ENCODE measurements around the gene SOS2. TPM values are rescaled to one million over a fixed set of nuclear protein-coding genes. Genes with fewer than 3 reads are reported as not detected.

The SOS2 gene
- total RNA-seq, 2 experiments from 2014 or later = 19.6 to 20.9 TPM

GRCh38 chr14:50242566-50243310 is 11.4 kb upstream of the SOS2 start:
- no peaks in the 10 kb centered on the region for H3K4me1 Mint-ChIP-seq (ENCODE audit: low read depth)
- ChIA-PET CTCF (interaction anchor here (0.5 kb wide), 1 partner anchor 358 kb away, joined by 3 read pairs; no protein-coding TSS in a partner anchor), POLR2A (no interaction called here)
- no peak overlapping the region for H3K4me3 Mint-ChIP-seq
- no peak for DNase-seq
- intact Hi-C loops (cut with micrococcal nuclease) = no loop called here
- peaks cover 2% of the 10 kb centered on the region for H3K36me3 Mint-ChIP-seq
- no peak overlapping the region for H3K27ac Mint-ChIP-seq
- no peaks in the 10 kb centered on the region for H3K27me3 Mint-ChIP-seq
- no peaks in the 10 kb centered on the region for H3K9me3 Mint-ChIP-seq

GRCh38 chr14:50242096-50242495 is 10.7 kb upstream of the SOS2 start:
- H3K36me3 Mint-ChIP-seq = peaks cover 2% of the 10 kb centered on the region
- POLR2A ChIA-PET = interaction anchor here (0.6 kb wide), 1 partner anchor 405 kb away, joined by 4 read pairs; no protein-coding TSS in a partner anchor
- CTCF ChIA-PET = no interaction called here
- intact Hi-C loops (cut with micrococcal nuclease) = no loop called here
- no peak overlapping the region for H3K27ac Mint-ChIP-seq
- no peaks in the 10 kb centered on the region for H3K27me3 Mint-ChIP-seq
- no peak overlapping the region for H3K4me3 Mint-ChIP-seq
- DNase-seq = no peak
- no peaks in the 10 kb centered on the region for H3K4me1 Mint-ChIP-seq (ENCODE audit: low read depth)
- no peaks in the 10 kb centered on the region for H3K9me3 Mint-ChIP-seq

GRCh38 chr14:50237427-50237826 is 6.0 kb upstream of the SOS2 start:
- intact Hi-C loops (cut with micrococcal nuclease) = loop anchor here (10.0 kb wide), 2 partner anchors 233 to 497 kb away; no protein-coding TSS in a partner anchor

GRCh38 chr14:50233951-50234250 is 2.5 kb upstream of the SOS2 start:
- no peaks in the 10 kb centered on the region for H3K27me3 Mint-ChIP-seq
- ChIA-PET CTCF (interaction anchor here (1.1 kb wide), 1 partner anchor 380 kb away, joined by 3 read pairs; no protein-coding TSS in a partner anchor), POLR2A (interaction anchor here (0.6 kb wide), 1 partner anchor 631 kb away, joined by 3 read pairs; no protein-coding TSS in a partner anchor)
- peak overlapping the region; percentile 60 for H3K4me3 Mint-ChIP-seq
- peaks cover 32% of the 10 kb centered on the region for H3K4me1 Mint-ChIP-seq (ENCODE audit: low read depth)
- intact Hi-C loops (cut with micrococcal nuclease) = loop anchor here (5.0 to 10.0 kb wide), 5 partner anchors 128 to 1613 kb away; partner anchors contain the start of gene RPS29
- H3K9me3 Mint-ChIP-seq = peaks cover 14% of the 10 kb centered on the region
- H3K27ac Mint-ChIP-seq = peak overlapping the region; percentile 82
- DNase-seq = peak; percentile 22
- H3K36me3 Mint-ChIP-seq = peaks cover 10% of the 10 kb centered on the region

More at GRCh38 chr14:50237427-50237826, 6.0 kb upstream of the SOS2 start:
- peaks cover 16% of the 10 kb centered on the region for H3K4me1 Mint-ChIP-seq (ENCODE audit: low read depth)
- peaks cover 14% of the 10 kb centered on the region for H3K9me3 Mint-ChIP-seq
- peaks cover 10% of the 10 kb centered on the region for H3K36me3 Mint-ChIP-seq
- ChIA-PET CTCF (interaction anchor here (0.7 kb wide), 1 partner anchor 84 kb away, joined by 3 read pairs; no protein-coding TSS in a partner anchor), POLR2A (no interaction called here)
- H3K4me3 Mint-ChIP-seq = no peak overlapping the region
- H3K27me3 Mint-ChIP-seq = no peaks in the 10 kb centered on the region
- no peak overlapping the region for H3K27ac Mint-ChIP-seq
- no peak for DNase-seq

GRCh38 chr14:50233166-50233950 is 2.0 kb upstream of the SOS2 start:
- peaks cover 37% of the 10 kb centered on the region for H3K4me1 Mint-ChIP-seq (ENCODE audit: low read depth)
- POLR2A ChIA-PET = interaction anchor here (0.6 kb wide), 1 partner anchor 632 kb away, joined by 3 read pairs; no protein-coding TSS in a partner anchor

DNA sequence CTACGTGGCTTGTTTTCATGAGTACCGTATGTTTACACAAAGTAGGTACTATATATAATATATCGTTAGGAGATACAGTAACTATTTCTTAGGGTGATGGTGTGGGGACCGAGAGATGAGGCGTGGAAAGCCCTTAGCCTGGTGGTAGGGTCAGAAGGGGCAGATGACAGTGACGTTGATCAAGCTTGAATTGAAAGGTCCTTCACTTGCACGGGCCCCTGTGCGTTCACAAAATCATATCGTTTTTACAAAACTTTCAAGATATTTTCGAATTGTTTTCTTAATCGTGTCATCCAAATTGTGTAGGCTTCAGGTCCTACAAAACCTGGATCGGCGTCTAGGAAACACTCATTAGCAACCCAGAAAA is 881 bp upstream of the SOS2 start:
- Mint-ChIP-seq H3K4me3 (peak overlapping the region; percentile 72), H3K4me1 (ENCODE audit: low read depth) (peaks cover 38% of the 10 kb centered on the region), H3K27ac (peak overlapping the region; percentile 72), H3K27me3 (no peaks in the 10 kb centered on the region), H3K36me3 (peaks cover 13% of the 10 kb centered on the region), H3K9me3 (peaks cover 14% of the 10 kb centered on the region)
- intact Hi-C loops (cut with micrococcal nuclease) = loop anchor here (5.0 to 10.0 kb wide), 5 partner anchors 130 to 1615 kb away; partner anchors contain the start of gene RPS29
- ChIA-PET CTCF (interaction anchor here (1.0 to 1.2 kb wide), 2 partner anchors 81 to 380 kb away, joined by 3 read pairs; partner anchors contain the start of gene NEMF), POLR2A (interaction anchor here (0.7 to 1.2 kb wide), 4 partner anchors 110 to 465 kb away, joined by 3 to 4 read pairs (median 3); partner anchors contain the start of gene KLHDC2)
- no peak for DNase-seq

More at GRCh38 chr14:50233166-50233950, 2.0 kb upstream of the SOS2 start:
- Mint-ChIP-seq H3K27me3 (no peaks in the 10 kb centered on the region), H3K9me3 (peaks cover 14% of the 10 kb centered on the region), H3K27ac (peak overlapping the region; percentile 82), H3K36me3 (peaks cover 13% of the 10 kb centered on the region), H3K4me3 (peak overlapping the region; percentile 60)
- CTCF ChIA-PET = interaction anchor here (1.1 kb wide), 1 partner anchor 380 kb away, joined by 3 read pairs; no protein-coding TSS in a partner anchor
- intact Hi-C loops (cut with micrococcal nuclease) = loop anchor here (5.0 to 10.0 kb wide), 5 partner anchors 129 to 1614 kb away; partner anchors contain the start of gene RPS29
- DNase-seq = peak; percentile 69

- Mint-ChIP-seq H3K4me3 (peak overlapping the region; percentile 78), H3K9me3 (peaks cover 13% of the 10 kb centered on the region), H3K27ac (peak overlapping the region; percentile 85), H3K27me3 (no peaks in the 10 kb centered on the region), H3K4me1 (ENCODE audit: low read depth) (peaks cover 47% of the 10 kb centered on the region), H3K36me3 (peaks cover 13% of the 10 kb centered on the region)
- DNase-seq = peak; percentile 67
- intact Hi-C loops (cut with micrococcal nuclease) = loop anchor here (1.0 to 10.0 kb wide), 16 partner anchors 77 to 1616 kb away; partner anchors contain the start of genes ARF6, DMAC2L, DNAAF2 and KLHDC2
- POLR2A ChIA-PET = interaction anchor here (0.6 to 1.2 kb wide), 3 partner anchors 232 to 598 kb away, joined by 3 to 4 read pairs (median 4); partner anchors contain the start of gene KLHDC2
- CTCF ChIA-PET = interaction anchor here (1.0 to 1.2 kb wide), 2 partner anchors 82 to 378 kb away, joined by 3 read pairs; partner anchors contain the start of gene NEMF
Observed at GRCh38 chr14:50230701-50231474, 490 bp downstream of the SOS2 start.

DNA sequence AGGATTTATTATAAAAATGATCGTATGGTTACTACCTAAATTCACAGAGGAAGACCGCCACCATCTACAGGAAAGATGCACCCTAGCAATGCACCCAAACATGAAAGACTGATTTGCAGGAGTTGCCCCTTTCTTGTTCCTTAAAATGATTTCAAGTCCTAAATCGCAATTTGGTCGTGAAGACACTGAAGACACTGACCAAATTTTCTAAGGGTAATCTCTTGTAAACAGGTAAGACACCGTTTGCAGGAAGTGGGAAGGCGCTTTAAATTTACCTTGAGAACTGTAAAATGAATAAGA is 1.0 kb downstream of the SOS2 start:
- ChIA-PET POLR2A (no interaction called here), CTCF (no interaction called here)
- Mint-ChIP-seq H3K9me3 (peaks cover 7% of the 10 kb centered on the region), H3K27me3 (no peaks in the 10 kb centered on the region), H3K36me3 (peaks cover 8% of the 10 kb centered on the region), H3K27ac (peak overlapping the region; percentile 85), H3K4me3 (peak overlapping the region; percentile 78), H3K4me1 (ENCODE audit: low read depth) (peaks cover 51% of the 10 kb centered on the region)
- intact Hi-C loops (cut with micrococcal nuclease) = loop anchor here (1.0 to 10.0 kb wide), 15 partner anchors 78 to 1617 kb away; partner anchors contain the start of genes ARF6, DNAAF2, KLHDC2 and MAP4K5
- DNase-seq = peak; percentile 13

DNA sequence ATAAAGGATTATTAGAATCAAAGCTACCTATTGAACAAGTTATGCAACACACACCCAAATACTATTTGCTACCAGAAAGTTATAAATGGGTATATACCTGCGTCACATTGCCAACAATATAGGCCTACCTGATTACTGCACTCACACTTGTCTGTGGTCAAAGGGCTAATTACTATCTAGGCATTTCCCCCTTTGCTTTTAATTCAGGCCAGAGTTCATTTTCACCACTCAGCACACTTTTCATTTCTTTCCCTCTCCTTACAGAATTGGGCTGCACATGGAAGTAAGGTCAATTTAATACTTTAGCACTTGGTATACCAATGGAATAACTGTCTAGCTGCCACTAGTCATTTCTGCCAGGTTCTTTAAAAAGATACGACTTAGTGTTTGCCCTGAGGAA is 1.7 kb downstream of the SOS2 start:
- CTCF ChIA-PET = no interaction called here
- no peak overlapping the region for H3K27ac Mint-ChIP-seq
- H3K9me3 Mint-ChIP-seq = peaks cover 3% of the 10 kb centered on the region
- H3K27me3 Mint-ChIP-seq = no peaks in the 10 kb centered on the region
- POLR2A ChIA-PET = no interaction called here
- peaks cover 4% of the 10 kb centered on the region for H3K36me3 Mint-ChIP-seq
- no peak for DNase-seq
- intact Hi-C loops (cut with micrococcal nuclease) = loop anchor here (1.0 to 10.0 kb wide), 15 partner anchors 79 to 1618 kb away; partner anchors contain the start of genes ARF6, DNAAF2, KLHDC2 and MAP4K5
- H3K4me3 Mint-ChIP-seq = no peak overlapping the region
- peaks cover 54% of the 10 kb centered on the region for H3K4me1 Mint-ChIP-seq (ENCODE audit: low read depth)

- no peaks in the 10 kb centered on the region for H3K27me3 Mint-ChIP-seq
- H3K36me3 Mint-ChIP-seq = peaks cover 4% of the 10 kb centered on the region
- intact Hi-C loops (cut with micrococcal nuclease) = no loop called here
- H3K27ac Mint-ChIP-seq = no peak overlapping the region
- CTCF ChIA-PET = no interaction called here
- no peaks in the 10 kb centered on the region for H3K9me3 Mint-ChIP-seq
- H3K4me1 Mint-ChIP-seq (ENCODE audit: low read depth) = peaks cover 46% of the 10 kb centered on the region
- H3K4me3 Mint-ChIP-seq = no peak overlapping the region
- POLR2A ChIA-PET = no interaction called here
- DNase-seq = no peak
Observed at GRCh38 chr14:50228313-50228712, 3.1 kb downstream of the SOS2 start.

- Mint-ChIP-seq H3K4me1 (ENCODE audit: low read depth) (peaks cover 46% of the 10 kb centered on the region), H3K27ac (no peak overlapping the region), H3K4me3 (no peak overlapping the region), H3K36me3 (peaks cover 4% of the 10 kb centered on the region), H3K9me3 (no peaks in the 10 kb centered on the region), H3K27me3 (no peaks in the 10 kb centered on the region)
- intact Hi-C loops (cut with micrococcal nuclease) = no loop called here
- no peak for DNase-seq
- ChIA-PET POLR2A (no interaction called here), CTCF (interaction anchor here (0.7 to 2.0 kb wide), 2 partner anchors 16 to 92 kb away, joined by 3 to 4 read pairs; no protein-coding TSS in a partner anchor)
Observed at GRCh38 chr14:50225974-50226297, 5.4 kb downstream of the SOS2 start.
